Bronchial epithelial cell (primary cell): ENCODE data around the gene IDI1. TPM values are rescaled to one million over a fixed set of nuclear protein-coding genes. Genes with fewer than 3 reads are reported as not detected.
"Not testable (repeated sequence)": the region's sequence is repeated elsewhere in the genome, so short reads cannot be mapped to it uniquely, and the experiment has no call there.

Source experiments
- DNase-seq: peaks from one replicate; pipeline ENCODE4 v3.0.0-alpha.2; 2010; ENCODE audit warnings: low read depth
- FAIRE-seq: peaks from 2 replicates; lab custom pipeline; 2011; peaks lifted over from hg19 to GRCh38; lab: Jason Lieb, UNC
- H3K27me3 ChIP-seq: 2 replicates; pipeline ENCODE4 v1.5.1; 2011; ENCODE audit warnings: low read length; ENCODE audit not compliant: control insufficient read depth, insufficient read depth
- H3K36me3 ChIP-seq: 2 replicates; pipeline ENCODE4 v1.5.1; 2011; ENCODE audit warnings: low read length; ENCODE audit not compliant: control insufficient read depth, insufficient read depth
- H3K4me3 ChIP-seq: 2 replicates; pipeline ENCODE4 v1.5.1; 2011; ENCODE audit warnings: mild to moderate bottlenecking, low read depth, low read length, control low read depth
- total RNA-seq: library from RNA; depleted of rRNA; stranded (reverse); fragments of >200 nt; gene quantifications from 2 replicates; pipeline ENCODE4 v1.2.1, GENCODE V29; 2014
- TF ChIP-seq, protein P1 (sequence below): IDR thresholded peaks from 2 replicates; pipeline ENCODE4 v1.5.1; 2011; ENCODE audit warnings: mild to moderate bottlenecking, moderate library complexity, low read length, control low read depth, inconsistent platforms; ENCODE audit not compliant: insufficient read depth, severe bottlenecking

The IDI1 gene
- total RNA-seq, 1 donor from 2014 or later: 55.8 TPM

GRCh38 chr10:1044964-1045363, 4.0 kb downstream of the IDI1 start:
- H3K4me3 ChIP-seq: no peak overlapping the region
- no peaks in the 10 kb centered on the region for H3K27me3 ChIP-seq
- FAIRE-seq: no peak
- H3K36me3 ChIP-seq: peaks cover 11% of the 10 kb centered on the region
- TF ChIP-seq, protein P1, sequence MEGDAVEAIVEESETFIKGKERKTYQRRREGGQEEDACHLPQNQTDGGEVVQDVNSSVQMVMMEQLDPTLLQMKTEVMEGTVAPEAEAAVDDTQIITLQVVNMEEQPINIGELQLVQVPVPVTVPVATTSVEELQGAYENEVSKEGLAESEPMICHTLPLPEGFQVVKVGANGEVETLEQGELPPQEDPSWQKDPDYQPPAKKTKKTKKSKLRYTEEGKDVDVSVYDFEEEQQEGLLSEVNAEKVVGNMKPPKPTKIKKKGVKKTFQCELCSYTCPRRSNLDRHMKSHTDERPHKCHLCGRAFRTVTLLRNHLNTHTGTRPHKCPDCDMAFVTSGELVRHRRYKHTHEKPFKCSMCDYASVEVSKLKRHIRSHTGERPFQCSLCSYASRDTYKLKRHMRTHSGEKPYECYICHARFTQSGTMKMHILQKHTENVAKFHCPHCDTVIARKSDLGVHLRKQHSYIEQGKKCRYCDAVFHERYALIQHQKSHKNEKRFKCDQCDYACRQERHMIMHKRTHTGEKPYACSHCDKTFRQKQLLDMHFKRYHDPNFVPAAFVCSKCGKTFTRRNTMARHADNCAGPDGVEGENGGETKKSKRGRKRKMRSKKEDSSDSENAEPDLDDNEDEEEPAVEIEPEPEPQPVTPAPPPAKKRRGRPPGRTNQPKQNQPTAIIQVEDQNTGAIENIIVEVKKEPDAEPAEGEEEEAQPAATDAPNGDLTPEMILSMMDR: no peak
- no peak for DNase-seq

GRCh38 chr10:1044146-1044545, 4.8 kb downstream of the IDI1 start:
- FAIRE-seq (no peak), DNase-seq (no peak)
- Histone ChIP-seq H3K27me3 (no peaks in the 10 kb centered on the region), H3K4me3 (no peak overlapping the region), H3K36me3 (peaks cover 11% of the 10 kb centered on the region)
- TF ChIP-seq, protein P1: no peak

DNA sequence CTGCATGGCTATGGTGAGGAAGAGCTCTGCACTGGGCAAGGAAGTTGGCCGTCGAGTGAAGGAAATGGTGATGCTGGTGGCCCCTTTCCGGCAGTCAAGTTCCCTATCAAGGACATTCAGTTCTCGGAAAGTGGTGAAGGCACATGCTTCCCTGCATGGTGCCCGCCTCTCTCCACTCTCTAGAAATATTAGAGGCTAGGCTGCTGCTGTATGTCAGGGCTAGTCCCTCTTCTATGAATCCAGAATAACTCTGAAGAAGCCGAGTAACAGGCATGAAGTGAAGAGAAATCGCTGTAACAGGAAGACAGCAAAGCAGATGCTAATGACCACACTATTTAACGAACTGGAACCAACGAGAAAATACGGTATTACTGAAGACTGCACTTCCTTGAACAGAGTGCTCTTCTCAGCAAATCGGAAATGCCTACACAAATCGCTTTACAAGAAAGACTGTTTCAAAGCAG, 5.4 kb downstream of the IDI1 start:
- H3K36me3 ChIP-seq: peaks cover 11% of the 10 kb centered on the region
- H3K27me3 ChIP-seq: no peaks in the 10 kb centered on the region
- DNase-seq: no peak
- TF ChIP-seq, protein P1: no peak
- H3K4me3 ChIP-seq: no peak overlapping the region
- FAIRE-seq: no peak

DNA sequence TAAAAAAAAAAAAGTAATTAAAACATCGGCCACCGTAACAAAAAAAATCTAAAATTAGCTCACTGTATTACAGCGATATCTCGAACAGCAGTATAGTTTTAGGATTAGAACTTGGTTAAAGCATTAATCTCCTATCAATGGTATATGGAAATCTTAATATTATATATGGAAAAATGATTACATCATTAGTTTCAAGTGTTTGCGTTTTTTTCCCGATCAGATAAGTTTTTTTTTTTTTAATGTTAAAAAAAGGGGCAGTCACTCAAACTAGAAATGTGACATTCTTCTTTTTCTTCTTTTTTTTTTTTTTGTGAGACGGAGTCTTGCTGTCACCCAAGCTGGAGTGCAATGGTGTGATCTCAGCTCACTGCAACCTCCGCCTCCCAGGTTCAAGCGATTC, 7.4 kb downstream of the IDI1 start:
- peaks cover 11% of the 10 kb centered on the region for H3K36me3 ChIP-seq
- TF ChIP-seq, protein P1: no peak
- no peaks in the 10 kb centered on the region for H3K27me3 ChIP-seq
- no peak overlapping the region for H3K4me3 ChIP-seq
- DNase-seq: no peak
- no peak for FAIRE-seq

GRCh38 chr10:1040133-1040532, 8.8 kb downstream of the IDI1 start:
- DNase-seq (no peak), FAIRE-seq (no peak)
- no peak overlapping the region for H3K4me3 ChIP-seq
- TF ChIP-seq, protein P1: no peak
- H3K36me3 ChIP-seq: peaks cover 10% of the 10 kb centered on the region
- H3K27me3 ChIP-seq: no peaks in the 10 kb centered on the region

DNA sequence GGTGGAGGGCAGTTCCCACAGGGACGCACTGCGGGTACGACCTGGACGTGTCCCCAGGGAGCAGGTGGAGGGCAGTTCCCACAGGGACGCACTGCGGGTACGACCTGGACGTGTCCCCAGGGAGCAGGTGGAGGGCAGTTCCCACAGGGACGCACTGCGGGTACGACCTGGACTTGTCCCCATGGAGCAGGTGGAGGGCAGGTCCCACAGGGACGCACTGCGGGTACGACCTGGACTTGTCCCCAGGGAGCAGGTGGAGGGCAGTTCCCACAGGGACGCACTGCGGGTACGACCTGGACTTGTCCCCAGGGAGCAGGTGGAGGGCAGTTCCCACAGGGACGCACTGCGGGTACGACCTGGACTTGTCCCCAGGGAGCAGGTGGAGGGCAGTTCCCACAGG, 10.2 kb downstream of the IDI1 start:
- not testable (repeated sequence) for FAIRE-seq, H3K27me3 ChIP-seq, H3K4me3 ChIP-seq, DNase-seq, H3K36me3 ChIP-seq
